ENCODE results near the gene CAMK2G. TPM values are rescaled to one million over a fixed set of nuclear protein-coding genes. Genes with fewer than 3 reads are reported as not detected.
A peak's percentile ranks its signal among the peaks of the same experiment; 100 is the strongest.

The CAMK2G gene
- total and polyA plus RNA-seq, 2 experiments from 2014 or later = 30.6 to 34.1 TPM

DNA sequence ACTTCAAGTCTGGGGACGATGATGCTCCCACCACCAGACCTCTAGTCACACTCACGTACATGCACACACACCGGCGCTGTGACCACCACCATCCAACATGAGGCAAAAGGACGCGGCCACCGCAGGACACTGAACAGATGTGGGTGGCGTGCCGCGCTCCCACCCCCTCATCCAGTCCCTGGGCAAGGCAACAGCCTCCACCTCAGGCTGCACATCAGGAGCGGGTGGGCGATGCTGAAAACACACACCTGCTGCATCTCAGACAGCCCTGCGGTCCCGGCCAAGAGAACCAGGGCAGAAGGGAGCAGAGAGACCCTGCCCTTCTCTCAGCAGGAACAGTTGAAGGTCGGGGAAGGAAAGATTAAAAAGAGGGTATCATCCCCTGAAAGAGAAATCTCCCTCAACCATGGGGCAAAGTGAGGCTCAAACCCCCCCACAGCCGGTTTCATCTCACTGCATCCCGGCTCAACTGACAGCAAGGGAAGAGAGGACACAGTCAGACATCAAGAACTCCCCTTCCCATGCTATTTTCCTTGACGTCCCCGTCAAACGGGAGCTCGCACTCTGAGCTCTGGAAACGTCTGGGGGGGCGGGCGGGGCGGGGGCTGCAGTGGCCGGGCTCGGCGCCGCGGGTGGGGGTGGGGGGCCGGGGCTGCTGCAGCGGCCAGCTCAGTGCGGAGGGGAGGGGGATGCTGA lies 1.1 kb downstream of the CAMK2G start:
- Mint-ChIP-seq H3K27ac (no peak overlapping the region), H3K4me1 (peaks cover 37% of the 10 kb centered on the region), H3K9me3 (no peaks in the 10 kb centered on the region), H3K27me3 (ENCODE audit: insufficient read depth, low read depth, poor library complexity) (peaks cover 16% of the 10 kb centered on the region), H3K4me3 (peak overlapping the region; percentile 81), H3K36me3 (ENCODE audit: low read depth) (peaks cover 36% of the 10 kb centered on the region)
- H4K20me1 ChIP-seq (replicated peaks; ENCODE audit: insufficient read depth) = peaks cover 31% of the 10 kb centered on the region; the same call in 1 of the 2 replicates
- H3K9me2 ChIP-seq (ENCODE audit: insufficient read depth) = no peaks in the 10 kb centered on the region
- peaks cover 7% of the 10 kb centered on the region; the same call in 1 of the 2 replicates for H3K27me3 ChIP-seq (ENCODE audit: insufficient read depth)
- DNase-seq (ENCODE audit: low spot score) = peak; percentile 57
- H3K36me3 ChIP-seq (ENCODE audit: insufficient read depth) = no peaks in the 10 kb centered on the region
- ATAC-seq = no peak
- no peak overlapping the region for H2AFZ ChIP-seq
- H3K4me3 ChIP-seq = peak overlapping the region; percentile 65
- H3K4me2 ChIP-seq = peak overlapping the region; percentile 77
- peaks cover 4% of the 10 kb centered on the region for H3K4me1 ChIP-seq (ENCODE audit: insufficient read depth)
- peaks cover 17% of the 10 kb centered on the region; the same call in 1 of the 2 replicates for H3F3A ChIP-seq (replicated peaks; ENCODE audit: low read depth)
- TF ChIP-seq, protein P1, sequence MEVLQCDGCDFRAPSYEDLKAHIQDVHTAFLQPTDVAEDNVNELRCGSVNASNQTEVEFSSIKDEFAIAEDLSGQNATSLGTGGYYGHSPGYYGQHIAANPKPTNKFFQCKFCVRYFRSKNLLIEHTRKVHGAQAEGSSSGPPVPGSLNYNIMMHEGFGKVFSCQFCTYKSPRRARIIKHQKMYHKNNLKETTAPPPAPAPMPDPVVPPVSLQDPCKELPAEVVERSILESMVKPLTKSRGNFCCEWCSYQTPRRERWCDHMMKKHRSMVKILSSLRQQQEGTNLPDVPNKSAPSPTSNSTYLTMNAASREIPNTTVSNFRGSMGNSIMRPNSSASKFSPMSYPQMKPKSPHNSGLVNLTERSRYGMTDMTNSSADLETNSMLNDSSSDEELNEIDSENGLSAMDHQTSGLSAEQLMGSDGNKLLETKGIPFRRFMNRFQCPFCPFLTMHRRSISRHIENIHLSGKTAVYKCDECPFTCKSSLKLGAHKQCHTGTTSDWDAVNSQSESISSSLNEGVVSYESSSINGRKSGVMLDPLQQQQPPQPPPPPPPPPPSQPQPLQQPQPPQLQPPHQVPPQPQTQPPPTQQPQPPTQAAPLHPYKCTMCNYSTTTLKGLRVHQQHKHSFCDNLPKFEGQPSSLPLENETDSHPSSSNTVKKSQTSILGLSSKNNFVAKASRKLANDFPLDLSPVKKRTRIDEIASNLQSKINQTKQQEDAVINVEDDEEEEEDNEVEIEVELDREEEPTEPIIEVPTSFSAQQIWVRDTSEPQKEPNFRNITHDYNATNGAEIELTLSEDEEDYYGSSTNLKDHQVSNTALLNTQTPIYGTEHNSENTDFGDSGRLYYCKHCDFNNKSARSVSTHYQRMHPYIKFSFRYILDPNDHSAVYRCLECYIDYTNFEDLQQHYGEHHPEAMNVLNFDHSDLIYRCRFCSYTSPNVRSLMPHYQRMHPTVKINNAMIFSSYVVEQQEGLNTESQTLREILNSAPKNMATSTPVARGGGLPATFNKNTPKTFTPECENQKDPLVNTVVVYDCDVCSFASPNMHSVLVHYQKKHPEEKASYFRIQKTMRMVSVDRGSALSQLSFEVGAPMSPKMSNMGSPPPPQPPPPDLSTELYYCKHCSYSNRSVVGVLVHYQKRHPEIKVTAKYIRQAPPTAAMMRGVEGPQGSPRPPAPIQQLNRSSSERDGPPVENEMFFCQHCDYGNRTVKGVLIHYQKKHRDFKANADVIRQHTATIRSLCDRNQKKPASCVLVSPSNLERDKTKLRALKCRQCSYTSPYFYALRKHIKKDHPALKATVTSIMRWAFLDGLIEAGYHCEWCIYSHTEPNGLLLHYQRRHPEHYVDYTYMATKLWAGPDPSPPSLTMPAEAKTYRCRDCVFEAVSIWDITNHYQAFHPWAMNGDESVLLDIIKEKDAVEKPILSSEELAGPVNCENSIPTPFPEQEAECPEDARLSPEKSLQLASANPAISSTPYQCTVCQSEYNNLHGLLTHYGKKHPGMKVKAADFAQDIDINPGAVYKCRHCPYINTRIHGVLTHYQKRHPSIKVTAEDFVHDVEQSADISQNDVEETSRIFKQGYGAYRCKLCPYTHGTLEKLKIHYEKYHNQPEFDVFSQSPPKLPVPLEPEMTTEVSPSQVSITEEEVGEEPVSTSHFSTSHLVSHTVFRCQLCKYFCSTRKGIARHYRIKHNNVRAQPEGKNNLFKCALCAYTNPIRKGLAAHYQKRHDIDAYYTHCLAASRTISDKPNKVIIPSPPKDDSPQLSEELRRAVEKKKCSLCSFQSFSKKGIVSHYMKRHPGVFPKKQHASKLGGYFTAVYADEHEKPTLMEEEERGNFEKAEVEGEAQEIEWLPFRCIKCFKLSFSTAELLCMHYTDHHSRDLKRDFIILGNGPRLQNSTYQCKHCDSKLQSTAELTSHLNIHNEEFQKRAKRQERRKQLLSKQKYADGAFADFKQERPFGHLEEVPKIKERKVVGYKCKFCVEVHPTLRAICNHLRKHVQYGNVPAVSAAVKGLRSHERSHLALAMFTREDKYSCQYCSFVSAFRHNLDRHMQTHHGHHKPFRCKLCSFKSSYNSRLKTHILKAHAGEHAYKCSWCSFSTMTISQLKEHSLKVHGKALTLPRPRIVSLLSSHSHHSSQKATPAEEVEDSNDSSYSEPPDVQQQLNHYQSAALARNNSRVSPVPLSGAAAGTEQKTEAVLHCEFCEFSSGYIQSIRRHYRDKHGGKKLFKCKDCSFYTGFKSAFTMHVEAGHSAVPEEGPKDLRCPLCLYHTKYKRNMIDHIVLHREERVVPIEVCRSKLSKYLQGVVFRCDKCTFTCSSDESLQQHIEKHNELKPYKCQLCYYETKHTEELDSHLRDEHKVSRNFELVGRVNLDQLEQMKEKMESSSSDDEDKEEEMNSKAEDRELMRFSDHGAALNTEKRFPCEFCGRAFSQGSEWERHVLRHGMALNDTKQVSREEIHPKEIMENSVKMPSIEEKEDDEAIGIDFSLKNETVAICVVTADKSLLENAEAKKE (CRISPR knock-in tag; IDR thresholded peaks at IDR 0.05) = no peak
- no peak for TF ChIP-seq ZNF331 (CRISPR knock-in tag; IDR thresholded peaks at IDR 0.05; ENCODE audit: low read depth)
- TF ChIP-seq CREB1 (CRISPR knock-in tag; IDR thresholded peaks at IDR 0.05; ENCODE audit: low read depth) = no peak
- TF ChIP-seq, protein P2, sequence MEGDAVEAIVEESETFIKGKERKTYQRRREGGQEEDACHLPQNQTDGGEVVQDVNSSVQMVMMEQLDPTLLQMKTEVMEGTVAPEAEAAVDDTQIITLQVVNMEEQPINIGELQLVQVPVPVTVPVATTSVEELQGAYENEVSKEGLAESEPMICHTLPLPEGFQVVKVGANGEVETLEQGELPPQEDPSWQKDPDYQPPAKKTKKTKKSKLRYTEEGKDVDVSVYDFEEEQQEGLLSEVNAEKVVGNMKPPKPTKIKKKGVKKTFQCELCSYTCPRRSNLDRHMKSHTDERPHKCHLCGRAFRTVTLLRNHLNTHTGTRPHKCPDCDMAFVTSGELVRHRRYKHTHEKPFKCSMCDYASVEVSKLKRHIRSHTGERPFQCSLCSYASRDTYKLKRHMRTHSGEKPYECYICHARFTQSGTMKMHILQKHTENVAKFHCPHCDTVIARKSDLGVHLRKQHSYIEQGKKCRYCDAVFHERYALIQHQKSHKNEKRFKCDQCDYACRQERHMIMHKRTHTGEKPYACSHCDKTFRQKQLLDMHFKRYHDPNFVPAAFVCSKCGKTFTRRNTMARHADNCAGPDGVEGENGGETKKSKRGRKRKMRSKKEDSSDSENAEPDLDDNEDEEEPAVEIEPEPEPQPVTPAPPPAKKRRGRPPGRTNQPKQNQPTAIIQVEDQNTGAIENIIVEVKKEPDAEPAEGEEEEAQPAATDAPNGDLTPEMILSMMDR (conservative IDR thresholded peaks at IDR 0.05; ENCODE audit: low read depth in 2 of 2) = no peak
- TF ChIP-seq ZNF114 (CRISPR knock-in tag; IDR thresholded peaks at IDR 0.05) = no peak
- TF ChIP-seq EZH2 (IDR thresholded peaks at IDR 0.05; ENCODE audit: low read depth, unreplicated experiment) = no peak
- TF ChIP-seq, protein P3, sequence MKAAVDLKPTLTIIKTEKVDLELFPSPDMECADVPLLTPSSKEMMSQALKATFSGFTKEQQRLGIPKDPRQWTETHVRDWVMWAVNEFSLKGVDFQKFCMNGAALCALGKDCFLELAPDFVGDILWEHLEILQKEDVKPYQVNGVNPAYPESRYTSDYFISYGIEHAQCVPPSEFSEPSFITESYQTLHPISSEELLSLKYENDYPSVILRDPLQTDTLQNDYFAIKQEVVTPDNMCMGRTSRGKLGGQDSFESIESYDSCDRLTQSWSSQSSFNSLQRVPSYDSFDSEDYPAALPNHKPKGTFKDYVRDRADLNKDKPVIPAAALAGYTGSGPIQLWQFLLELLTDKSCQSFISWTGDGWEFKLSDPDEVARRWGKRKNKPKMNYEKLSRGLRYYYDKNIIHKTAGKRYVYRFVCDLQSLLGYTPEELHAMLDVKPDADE (IDR thresholded peaks at IDR 0.05) = no peak
- no peak for TF ChIP-seq JUNB (IDR thresholded peaks at IDR 0.05; ENCODE audit: unreplicated experiment)
- TF ChIP-seq, protein P4, sequence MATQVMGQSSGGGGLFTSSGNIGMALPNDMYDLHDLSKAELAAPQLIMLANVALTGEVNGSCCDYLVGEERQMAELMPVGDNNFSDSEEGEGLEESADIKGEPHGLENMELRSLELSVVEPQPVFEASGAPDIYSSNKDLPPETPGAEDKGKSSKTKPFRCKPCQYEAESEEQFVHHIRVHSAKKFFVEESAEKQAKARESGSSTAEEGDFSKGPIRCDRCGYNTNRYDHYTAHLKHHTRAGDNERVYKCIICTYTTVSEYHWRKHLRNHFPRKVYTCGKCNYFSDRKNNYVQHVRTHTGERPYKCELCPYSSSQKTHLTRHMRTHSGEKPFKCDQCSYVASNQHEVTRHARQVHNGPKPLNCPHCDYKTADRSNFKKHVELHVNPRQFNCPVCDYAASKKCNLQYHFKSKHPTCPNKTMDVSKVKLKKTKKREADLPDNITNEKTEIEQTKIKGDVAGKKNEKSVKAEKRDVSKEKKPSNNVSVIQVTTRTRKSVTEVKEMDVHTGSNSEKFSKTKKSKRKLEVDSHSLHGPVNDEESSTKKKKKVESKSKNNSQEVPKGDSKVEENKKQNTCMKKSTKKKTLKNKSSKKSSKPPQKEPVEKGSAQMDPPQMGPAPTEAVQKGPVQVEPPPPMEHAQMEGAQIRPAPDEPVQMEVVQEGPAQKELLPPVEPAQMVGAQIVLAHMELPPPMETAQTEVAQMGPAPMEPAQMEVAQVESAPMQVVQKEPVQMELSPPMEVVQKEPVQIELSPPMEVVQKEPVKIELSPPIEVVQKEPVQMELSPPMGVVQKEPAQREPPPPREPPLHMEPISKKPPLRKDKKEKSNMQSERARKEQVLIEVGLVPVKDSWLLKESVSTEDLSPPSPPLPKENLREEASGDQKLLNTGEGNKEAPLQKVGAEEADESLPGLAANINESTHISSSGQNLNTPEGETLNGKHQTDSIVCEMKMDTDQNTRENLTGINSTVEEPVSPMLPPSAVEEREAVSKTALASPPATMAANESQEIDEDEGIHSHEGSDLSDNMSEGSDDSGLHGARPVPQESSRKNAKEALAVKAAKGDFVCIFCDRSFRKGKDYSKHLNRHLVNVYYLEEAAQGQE (IDR thresholded peaks at IDR 0.05; ENCODE audit: unreplicated experiment) = no peak
- H3K79me2 ChIP-seq (replicated peaks; ENCODE audit: insufficient read depth) = peaks cover 45% of the 10 kb centered on the region
- no peak overlapping the region for H3K27ac ChIP-seq (ENCODE audit: low read depth)

All from GM23338 (cell line).